HepG2 (cell line): ENCODE data around the gene KLHL17. TPM values are rescaled to one million over a fixed set of nuclear protein-coding genes. Genes with fewer than 3 reads are reported as not detected.

ENCODE experiments used
- ARID3A ChIP-seq: IDR thresholded peaks from 2 replicates; pipeline ENCODE4 v1.6.1; 2012; ENCODE audit warnings: low read depth, low read length, improper control_type of control experiment
- ATF7 ChIP-seq, 2 experiments: fragments of 450-650 bp in 1 of 2; sonication (generic) in 1 of 2; formaldehyde crosslinking in 1 of 2; IDR thresholded peaks; 2 replicates each; pipeline versions ENCODE4 v1.4.0 to v1.6.1; 2016 to 2020; ENCODE audit warnings: antibody characterized with exemption in 1 of 2, mild to moderate bottlenecking in 1 of 2, missing genetic modification reagents in 1 of 2
- BRCA1 ChIP-seq: sonication (generic); formaldehyde crosslinking; IDR thresholded peaks from 2 replicates; pipeline ENCODE4 v1.4.0; 2020; ENCODE audit warnings: missing genetic modification reagents
- CSRNP2 ChIP-seq: sonication (generic); formaldehyde crosslinking; conservative IDR thresholded peaks from 2 replicates; pipeline ENCODE4 v1.8.0; 2022; ENCODE audit warnings: low read depth, missing genetic modification reagents
- DR1 ChIP-seq: sonication (generic); formaldehyde crosslinking; IDR thresholded peaks from 2 replicates; pipeline ENCODE4 v1.8.0; 2021; ENCODE audit warnings: mild to moderate bottlenecking, missing genetic modification reagents, inconsistent platforms
- E2F5 ChIP-seq: sonication (generic); formaldehyde crosslinking; conservative IDR thresholded peaks from 2 replicates; pipeline ENCODE4 v1.4.0; 2020; ENCODE audit warnings: missing genetic modification reagents
- GATAD1 ChIP-seq: IDR thresholded peaks from 2 replicates; pipeline ENCODE4 v1.6.1; 2016; ENCODE audit warnings: missing genetic modification reagents, missing compliant biosample characterization
- GTF3A ChIP-seq: sonication (generic); formaldehyde crosslinking; conservative IDR thresholded peaks from 2 replicates; pipeline ENCODE4 v1.4.0; 2020; ENCODE audit warnings: mild to moderate bottlenecking, missing genetic modification reagents
- KDM4B ChIP-seq: sonication (generic); formaldehyde crosslinking; IDR thresholded peaks from 2 replicates; pipeline ENCODE4 v1.4.0; 2020; ENCODE audit warnings: missing genetic modification reagents
- MNT ChIP-seq: fragments of 450-650 bp; IDR thresholded peaks from 2 replicates; pipeline ENCODE4 v1.6.1; 2016
- MTF2 ChIP-seq: sonication (generic); formaldehyde crosslinking; IDR thresholded peaks from 2 replicates; pipeline ENCODE4 v1.5.0; 2020; ENCODE audit warnings: missing genetic modification reagents, borderline replicate concordance
- TFAP4 ChIP-seq: sonication (generic); IDR thresholded peaks from 2 replicates; pipeline ENCODE4 v1.6.1; 2016; ENCODE audit warnings: low read depth, borderline replicate concordance
- ZNF256 ChIP-seq: sonication (generic); formaldehyde crosslinking; conservative IDR thresholded peaks from 2 replicates; pipeline ENCODE4 v1.4.0; 2020; ENCODE audit warnings: missing genetic modification reagents
- ZNF33A ChIP-seq: sonication (generic); formaldehyde crosslinking; IDR thresholded peaks from 2 replicates; pipeline ENCODE4 v1.5.1; 2020; ENCODE audit warnings: missing genetic modification reagents, mild to moderate bottlenecking, moderate library complexity, borderline replicate concordance
- ZNF557 ChIP-seq: sonication (generic); formaldehyde crosslinking; IDR thresholded peaks from 2 replicates; pipeline ENCODE4 v1.4.0; 2020; ENCODE audit warnings: missing genetic modification reagents
- ZNF569 ChIP-seq: sonication (generic); formaldehyde crosslinking; IDR thresholded peaks from 2 replicates; pipeline ENCODE4 v1.5.0; 2020; ENCODE audit warnings: mild to moderate bottlenecking, missing genetic modification reagents, moderate library complexity, borderline replicate concordance
- ZNF577 ChIP-seq: sonication (generic); formaldehyde crosslinking; IDR thresholded peaks from 2 replicates; pipeline ENCODE4 v1.4.0; 2020; ENCODE audit warnings: mild to moderate bottlenecking, low read depth, missing genetic modification reagents, borderline replicate concordance
- ZNF597 ChIP-seq: sonication (generic); formaldehyde crosslinking; IDR thresholded peaks from 2 replicates; pipeline ENCODE4 v1.5.0; 2020; ENCODE audit warnings: missing genetic modification reagents
- ZNF644 ChIP-seq: IDR thresholded peaks from 2 replicates; pipeline ENCODE4 v1.6.1; 2016; ENCODE audit warnings: low read depth
- ZNF761 ChIP-seq: sonication (generic); formaldehyde crosslinking; conservative IDR thresholded peaks from 2 replicates; pipeline ENCODE4 v1.4.0; 2020; ENCODE audit warnings: mild to moderate bottlenecking, missing genetic modification reagents
- ZNF839 ChIP-seq: sonication (generic); formaldehyde crosslinking; IDR thresholded peaks from 2 replicates; pipeline ENCODE4 v1.4.0; 2020; ENCODE audit warnings: missing genetic modification reagents, mild to moderate bottlenecking, borderline replicate concordance
- polyA plus RNA-seq, 8 experiments: library from polyadenylated mRNA; depleted of rRNA in 3 of 8; stranded (reverse) in 7 of 8; unstranded in 1 of 8; fragments of >200 nt; fragmentation: Illumina TruSeq in 4 of 8; extraction: Trizol in 4 of 8; gene quantifications; 2 replicates each; pipeline versions ENCODE4 v1.2.1 to v1.2.3, GENCODE V29; 2011 to 2016; ENCODE audit warnings: low read depth in 4 of 8, missing spikeins in 1 of 8, mixed read lengths in 1 of 8; ENCODE audit not compliant: insufficient read depth in 1 of 8
- total RNA-seq, 5 experiments: library from RNA; depleted of rRNA; stranded (reverse); fragments of >200 nt; fragmentation: Illumina TruSeq; extraction: Trizol; gene quantifications; 2 replicates each; pipeline ENCODE4 v1.2.3, GENCODE V29; 2016; ENCODE audit warnings: low read depth in 1 of 5

The KLHL17 gene
- total and polyA plus RNA-seq, 2 of the 13 experiments (the other 11 are each of a cell fraction or from before 2014, with no cell fraction given), result 9.3 to 24.7 TPM

GRCh38 chr1:1004780-1005697 lies 44.7 kb downstream of the KLHL17 start (continued):
- no peak for TF ChIP-seq MNT
- no peak for TF ChIP-seq BRCA1 (CRISPR knock-in tag)
- no peak for TF ChIP-seq ZNF557
- TF ChIP-seq ZNF577, result no peak
- TF ChIP-seq ZNF597 (CRISPR knock-in tag), result no peak
- no peak for TF ChIP-seq CSRNP2 (CRISPR knock-in tag)
- TF ChIP-seq ZNF256, result no peak
- no peak for TF ChIP-seq ZNF569 (CRISPR knock-in tag)
- no peak for TF ChIP-seq ATF7 (IDR thresholded peaks at IDR 0.05)
- TF ChIP-seq ATF7 (CRISPR knock-in tag; IDR thresholded peaks at IDR 0.05), result no peak
- no peak for TF ChIP-seq E2F5 (CRISPR knock-in tag)
- TF ChIP-seq GATAD1 (CRISPR knock-in tag), result peak; percentile 25; the same call in 1 of the 2 replicates
- TF ChIP-seq TFAP4, result peak; percentile 88; the same call in 1 of the 2 replicates
- no peak for TF ChIP-seq ARID3A
- no peak; the same call in 1 of the 2 replicates for TF ChIP-seq ZNF839 (CRISPR knock-in tag)
- TF ChIP-seq MTF2 (CRISPR knock-in tag), result no peak
- no peak for TF ChIP-seq KDM4B (CRISPR knock-in tag)
- no peak for TF ChIP-seq DR1 (CRISPR knock-in tag)
- no peak for TF ChIP-seq ZNF33A (CRISPR knock-in tag)
- TF ChIP-seq GTF3A, result no peak
- 0 out of 2 replicates have a peak, but pooled peaks have one; percentile 47 for TF ChIP-seq ZNF761 (CRISPR knock-in tag)
- no peak for TF ChIP-seq ZNF644 (CRISPR knock-in tag)
